COLO668 (cell line): ENCODE results near the gene JADE2.

Experiments
- DNase-seq: peaks from one replicate; lab custom pipeline; 2025; ENCODE audit not compliant: unreplicated experiment; lab: John Stamatoyannopoulos, UW

JADE2 gene

DNA sequence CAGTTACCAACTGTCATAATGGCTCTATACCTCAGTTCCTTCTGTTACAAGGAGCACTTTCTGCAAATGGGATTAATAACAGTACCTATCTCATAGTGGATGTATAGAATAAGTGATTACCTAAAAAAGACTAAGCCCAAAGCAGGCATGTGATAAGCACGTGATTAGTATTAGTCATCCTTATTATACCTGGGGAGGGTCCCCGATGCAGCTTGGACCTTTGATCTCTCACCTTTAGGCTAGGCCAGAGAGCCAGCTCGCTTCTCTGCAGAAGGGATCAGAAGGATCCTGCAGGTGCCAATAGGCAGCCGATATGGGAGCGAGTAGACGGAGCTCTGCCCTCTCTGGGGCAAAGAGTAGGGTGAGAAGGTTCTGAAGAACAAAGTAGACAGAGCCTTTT is 4.0 kb downstream of the JADE2 start:
- no peak for DNase-seq

GRCh38 chr5:134530301-134531077 is 5.0 kb downstream of the JADE2 start:
- DNase-seq = no peak

DNA sequence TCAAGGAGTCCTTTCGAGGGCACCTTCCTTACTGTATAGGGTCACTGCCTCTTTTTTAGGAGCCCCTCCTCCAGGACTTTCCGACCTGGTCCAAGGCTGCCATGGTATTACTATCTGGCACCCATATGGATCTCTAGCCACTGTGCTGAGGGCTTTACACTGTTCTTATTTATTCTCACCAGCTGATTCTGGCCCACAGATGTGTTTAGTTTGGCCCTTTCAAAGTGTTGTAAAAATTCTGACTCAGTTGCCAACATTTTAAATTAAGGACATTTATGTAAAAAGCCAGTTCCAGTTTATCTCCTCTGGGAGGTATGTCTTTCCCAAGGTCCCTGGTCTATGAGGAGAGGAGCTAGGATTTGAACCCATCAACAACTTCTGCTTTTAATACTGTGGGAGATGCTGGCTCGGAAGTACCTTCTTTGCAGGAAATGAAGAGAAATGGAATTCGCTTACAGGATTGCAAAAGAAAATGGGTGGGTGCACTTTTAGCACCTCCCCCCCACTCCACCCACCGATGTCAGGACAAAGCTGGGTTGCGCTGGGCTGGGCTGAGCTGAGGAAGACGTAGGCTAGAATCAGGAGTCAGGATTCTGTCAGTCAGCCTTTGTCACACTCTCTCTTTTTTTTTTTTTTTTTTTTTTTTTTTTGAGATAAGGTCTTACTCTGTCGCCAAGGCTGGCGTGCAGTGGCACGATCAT is 7.8 kb downstream of the JADE2 start:
- no peak for DNase-seq

DNA sequence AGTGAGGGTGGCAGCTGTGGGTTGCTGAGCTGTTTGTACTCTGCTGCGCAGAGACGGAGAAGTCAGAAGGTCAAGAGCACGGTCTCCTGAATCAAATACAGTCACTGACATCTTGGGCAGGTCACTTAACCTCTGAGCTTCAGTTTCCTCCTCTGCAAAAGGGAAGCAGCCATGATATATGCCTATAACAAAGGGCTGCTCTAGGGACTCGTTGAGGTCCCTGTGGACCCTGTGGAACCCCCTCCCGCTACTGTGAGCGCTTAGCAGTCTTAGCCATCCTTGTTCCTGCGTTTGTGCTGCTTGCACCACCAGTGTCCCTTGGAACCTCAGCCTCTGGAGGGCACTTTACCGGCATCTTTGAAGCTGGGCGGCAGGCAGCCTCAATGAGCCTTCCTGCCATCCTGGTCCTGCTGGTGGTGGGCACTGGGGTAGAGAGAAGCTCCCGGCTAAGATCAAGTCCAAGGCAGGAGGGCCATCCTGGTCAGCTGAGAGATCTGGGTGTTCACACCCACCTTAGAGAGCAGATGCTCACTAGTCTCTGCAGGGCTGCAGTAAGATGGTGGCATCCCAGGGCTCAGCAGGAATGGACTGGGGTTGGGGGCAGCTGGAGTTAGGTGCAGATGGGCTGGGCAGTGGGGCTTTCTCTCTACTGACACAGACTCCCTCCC is 8.7 kb downstream of the JADE2 start:
- DNase-seq = no peak

- no peak for DNase-seq
These were observed 9.2 kb downstream of the JADE2 start for GRCh38 chr5:134534726-134535110.

- DNase-seq = no peak
These were observed 11.4 kb downstream of the JADE2 start for GRCh38 chr5:134536876-134537275.

GRCh38 chr5:134537297-134537696 is 11.8 kb downstream of the JADE2 start:
- DNase-seq = no peak

DNA sequence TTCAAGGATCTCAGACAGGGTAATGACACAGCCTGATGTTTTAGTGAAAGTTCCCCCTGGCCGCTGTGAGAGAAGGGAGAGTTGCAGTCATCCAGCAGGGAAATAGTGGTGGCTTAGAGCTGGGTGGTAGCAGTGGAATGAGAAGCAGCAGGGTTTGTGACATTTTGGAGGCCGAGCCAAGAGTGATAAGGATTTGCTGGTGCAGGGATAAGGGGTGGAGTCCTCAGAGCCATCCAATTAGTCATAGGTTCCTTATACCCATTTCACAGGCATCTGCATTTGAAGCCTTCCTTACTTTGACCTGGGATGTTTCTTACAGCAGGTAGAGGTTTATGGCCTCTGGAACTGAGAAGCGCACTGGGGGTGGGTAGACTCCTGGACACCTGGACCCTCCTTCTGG is 12.8 kb downstream of the JADE2 start:
- no peak for DNase-seq

GRCh38 chr5:134539732-134540131 is 14.3 kb downstream of the JADE2 start:
- DNase-seq = no peak

DNA sequence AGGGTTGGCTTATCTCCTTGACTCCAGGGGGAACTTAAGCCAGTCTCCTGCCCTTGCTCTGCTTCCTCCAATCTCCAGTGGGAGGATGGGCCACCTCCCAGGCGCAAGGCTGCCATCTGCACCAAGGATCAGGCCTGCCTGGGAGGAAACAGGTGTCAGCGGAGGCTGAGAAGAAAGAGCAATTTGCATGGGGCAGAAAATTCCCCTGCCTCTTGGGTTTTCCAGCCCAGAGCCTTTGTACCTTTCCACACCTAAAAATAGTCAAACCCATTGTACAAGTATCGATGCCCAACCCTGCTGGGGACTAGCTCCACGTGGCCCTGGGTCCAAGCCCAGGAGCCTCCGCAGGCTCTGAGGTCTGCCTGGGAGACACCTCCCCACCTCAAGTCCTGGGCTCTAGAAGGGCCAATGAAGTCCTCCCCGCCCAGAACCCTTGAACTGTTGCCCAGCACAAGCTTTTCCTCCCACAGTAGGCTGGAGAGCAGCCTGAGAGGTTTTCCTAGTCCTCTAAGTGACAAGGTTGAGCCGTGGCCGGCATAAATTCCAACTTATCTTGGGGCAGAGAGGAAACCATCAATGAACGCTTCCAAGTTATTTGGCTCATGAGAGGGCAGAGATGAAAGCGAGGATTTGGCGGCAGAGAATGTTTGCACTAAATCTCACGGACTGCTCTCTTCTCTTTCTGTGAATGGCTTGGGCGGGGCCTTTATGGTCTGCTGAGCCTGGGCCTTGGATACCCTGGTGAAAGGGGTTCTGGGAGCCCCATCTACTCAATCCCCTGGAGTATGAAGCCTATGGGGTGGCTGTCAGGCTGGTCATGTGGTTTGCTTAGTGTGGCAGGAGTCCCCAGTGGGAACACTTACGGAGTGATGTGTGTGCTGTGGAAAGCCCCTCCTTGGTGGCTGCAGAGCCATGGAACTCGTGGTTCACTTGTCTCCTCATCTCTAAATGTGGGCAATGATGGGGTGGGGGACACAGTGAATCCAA is 15.6 kb downstream of the JADE2 start:
- DNase-seq = no peak

DNA sequence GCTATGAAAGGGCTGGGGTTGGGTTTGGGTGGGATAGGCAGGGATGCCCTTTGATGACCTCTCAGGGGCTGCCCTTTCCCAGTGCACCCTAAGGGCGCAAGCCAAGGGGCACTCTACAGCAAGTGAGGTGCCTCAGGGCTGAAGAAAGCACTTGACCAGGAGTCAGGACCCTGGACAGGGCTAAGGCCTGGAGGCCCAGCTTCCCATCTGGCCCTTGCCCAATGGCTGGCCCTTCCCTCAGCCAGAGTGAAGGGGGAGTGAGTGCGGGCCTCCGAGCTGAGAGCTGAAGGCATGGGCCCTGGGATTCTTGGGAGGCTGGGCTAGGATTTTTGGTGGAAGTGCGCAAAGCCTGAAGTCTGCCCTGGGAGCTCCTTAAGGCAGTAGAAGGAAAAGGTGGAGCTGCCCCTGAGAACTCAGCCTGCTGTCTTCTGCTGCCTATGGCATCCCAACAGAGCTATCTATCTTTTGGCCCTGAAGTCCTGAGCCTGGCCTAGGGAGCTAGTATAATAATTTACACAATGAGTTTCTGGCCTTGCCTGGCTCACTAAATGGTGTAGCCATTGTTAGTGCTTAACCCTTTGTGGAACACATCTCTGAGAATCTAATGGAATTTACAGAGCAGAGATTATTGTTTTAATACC is 16.4 kb downstream of the JADE2 start:
- DNase-seq = no peak

GRCh38 chr5:134543820-134544614 is 18.5 kb downstream of the JADE2 start:
- no peak for DNase-seq

DNA sequence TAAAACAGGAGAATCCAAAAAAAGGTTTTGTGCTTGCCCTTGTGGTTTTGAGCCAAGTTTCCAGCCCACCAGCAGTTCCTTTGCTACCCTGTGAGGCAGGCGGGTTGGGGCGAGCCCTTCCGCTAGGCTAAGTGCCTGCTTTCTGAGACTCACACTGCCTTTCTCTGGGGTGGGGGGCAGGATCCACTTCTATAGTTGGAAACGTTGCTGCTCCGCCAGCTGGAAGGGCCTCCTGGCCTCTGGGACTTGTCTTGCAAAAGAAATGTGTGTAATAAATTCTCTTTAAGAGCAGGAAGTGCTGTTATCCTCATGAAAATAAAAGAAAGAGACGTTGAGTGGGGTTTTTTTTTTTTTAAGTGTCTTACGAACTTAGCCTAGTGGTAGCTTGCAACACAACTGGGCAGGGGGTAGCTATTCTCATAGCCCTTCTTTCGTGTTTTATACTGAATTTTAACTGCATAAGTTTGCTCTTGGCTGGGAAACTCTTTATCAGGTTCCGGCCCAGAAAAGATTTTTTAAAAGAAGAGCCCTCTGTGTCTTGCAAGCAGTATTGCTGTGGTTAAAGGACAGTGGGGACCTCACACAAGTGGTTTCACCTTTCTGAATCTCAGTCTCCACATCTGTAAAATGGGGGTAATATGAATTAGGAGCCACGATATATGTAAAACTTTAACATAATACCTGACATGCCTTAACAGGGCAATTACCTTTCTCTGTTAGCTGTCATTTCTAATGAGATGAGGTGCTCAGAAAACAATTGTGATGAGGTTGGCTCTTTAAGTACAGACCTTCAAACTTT is 19.8 kb downstream of the JADE2 start:
- no peak for DNase-seq

DNA sequence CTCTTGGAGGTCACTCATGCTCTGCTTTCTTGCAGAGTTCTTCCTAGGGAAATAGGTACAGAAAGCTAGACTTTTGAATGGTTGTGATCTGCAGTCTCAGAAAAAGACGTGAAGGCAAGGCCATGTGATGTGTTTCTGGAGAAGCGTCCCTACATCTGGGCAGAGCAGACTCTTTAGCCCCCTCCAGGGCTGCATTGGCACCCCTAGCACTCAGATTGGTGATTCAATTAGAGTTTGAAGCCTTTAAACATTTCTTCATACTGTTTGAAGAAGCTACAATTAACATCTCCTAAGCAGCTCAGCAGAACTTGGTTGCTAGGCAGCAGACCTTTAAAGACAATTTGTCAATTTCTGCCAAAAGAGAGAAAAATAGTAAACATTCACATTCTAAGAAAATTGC is 21.6 kb downstream of the JADE2 start:
- no peak for DNase-seq

DNA sequence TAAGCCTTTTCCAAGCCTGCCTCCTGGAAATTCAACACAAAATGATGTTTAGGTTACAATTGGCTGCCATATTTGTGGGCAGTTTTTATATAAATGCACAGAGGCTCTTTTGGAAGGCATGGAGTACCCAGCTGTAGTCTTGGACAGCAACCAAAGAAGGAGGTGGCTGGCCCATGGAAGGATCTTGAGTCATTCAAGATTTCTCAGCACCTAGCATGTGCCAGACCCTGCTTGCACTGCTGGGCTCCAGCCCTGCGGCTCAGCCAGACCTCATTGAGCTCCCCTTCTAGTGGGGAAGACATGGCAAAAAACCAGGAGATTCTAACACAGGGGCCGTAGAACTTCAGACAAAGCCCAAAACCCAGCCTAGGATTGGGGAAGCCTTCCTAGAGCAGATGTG is 22.1 kb downstream of the JADE2 start:
- DNase-seq = no peak

DNA sequence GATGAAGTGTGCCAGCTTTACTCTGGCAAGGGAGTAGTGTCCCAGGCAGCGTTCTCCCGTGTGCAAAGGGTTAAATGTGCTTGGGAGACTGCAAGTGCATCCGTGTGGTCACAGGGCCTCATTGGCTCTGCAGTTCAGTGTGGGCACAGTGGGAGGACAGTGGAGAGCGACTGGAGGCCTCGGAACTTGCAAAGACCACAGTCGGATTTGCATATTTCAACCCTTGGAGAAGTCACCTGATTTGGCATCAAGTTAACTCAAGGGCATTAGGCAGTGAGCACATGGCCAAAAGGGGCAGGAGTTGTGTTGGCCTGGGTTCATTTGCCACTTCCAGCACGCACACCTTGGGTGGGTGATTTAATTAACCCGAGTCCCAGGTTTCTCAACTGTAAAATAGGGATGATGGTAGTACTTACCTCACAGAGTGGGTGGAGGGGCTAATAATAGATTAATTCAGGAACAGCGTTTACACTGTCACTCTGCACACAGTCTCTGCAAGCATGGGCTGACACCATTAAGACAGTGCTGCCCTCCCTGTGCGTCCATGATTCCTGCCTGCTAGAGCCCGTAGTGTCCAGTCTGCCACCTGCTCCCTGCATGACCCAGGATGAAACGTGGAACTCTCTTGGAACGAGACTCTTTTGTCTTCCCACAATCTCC is 22.7 kb downstream of the JADE2 start:
- DNase-seq = no peak

DNA sequence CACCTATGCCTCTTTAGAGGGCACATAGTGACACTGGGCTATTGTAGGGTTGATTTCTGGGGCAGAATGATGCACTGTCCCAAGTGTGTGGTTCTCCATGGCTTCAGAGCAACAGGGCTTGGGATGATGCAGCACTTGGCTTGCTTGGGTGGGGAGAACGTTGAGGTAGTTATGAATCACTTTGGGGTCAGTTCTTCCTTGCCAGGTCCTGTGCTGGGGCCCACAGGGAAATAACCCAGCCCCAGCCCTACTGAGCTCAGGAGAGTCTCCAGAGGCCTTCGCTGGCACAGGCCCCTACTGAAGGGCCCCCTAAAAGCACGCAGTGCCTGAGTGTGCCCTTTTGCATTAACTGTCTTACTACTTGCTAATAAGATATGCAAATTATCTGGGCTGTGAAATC is 24.2 kb downstream of the JADE2 start:
- DNase-seq = no peak
